Neuronal stem cell (in vitro differentiated cells): ENCODE data around the gene GNLY.

Experiments
- DNase-seq: peaks from one replicate; pipeline ENCODE4 v3.0.0-alpha.2; 2013; ENCODE audit warnings: low spot score
- H2AFZ ChIP-seq: one replicate; pipeline ENCODE4 v1.6.1; 2013; ENCODE audit warnings: mild to moderate bottlenecking, low read length, inconsistent platforms
- H2AK5ac ChIP-seq: 2 replicates; pipeline ENCODE4 v1.6.1; 2013; ENCODE audit warnings: low read depth, mild to moderate bottlenecking, inconsistent platforms, low read length, moderate library complexity, mixed read lengths
- H2BK120ac ChIP-seq: 2 replicates; pipeline ENCODE4 v1.6.1; 2013; ENCODE audit warnings: low read depth, mild to moderate bottlenecking, inconsistent platforms, low read length, moderate library complexity, mixed read lengths
- H2BK12ac ChIP-seq: one replicate; pipeline ENCODE4 v1.6.1; 2013; ENCODE audit warnings: low read length, inconsistent platforms
- H2BK15ac ChIP-seq: 2 replicates; pipeline ENCODE4 v1.6.1; 2013; ENCODE audit warnings: mild to moderate bottlenecking, low read length, inconsistent platforms, mixed read lengths
- H2BK5ac ChIP-seq: one replicate; pipeline ENCODE4 v1.6.1; 2013; ENCODE audit warnings: inconsistent platforms, mild to moderate bottlenecking, low read length, moderate library complexity
- H3K14ac ChIP-seq: one replicate; pipeline ENCODE4 v1.6.1; 2013; ENCODE audit warnings: low read length, inconsistent platforms
- H3K18ac ChIP-seq: 2 replicates; pipeline ENCODE4 v1.6.1; 2013; ENCODE audit warnings: low read length, inconsistent platforms
- H3K23ac ChIP-seq: 2 replicates; pipeline ENCODE4 v1.6.1; 2013; ENCODE audit warnings: low read depth, mild to moderate bottlenecking, mixed read lengths, low read length, inconsistent platforms; ENCODE audit not compliant: poor library complexity
- H3K27ac ChIP-seq: replicated peaks from 3 replicates; pipeline ENCODE4 v1.5.1; 2013; ENCODE audit warnings: low read length, inconsistent platforms
- H3K27me3 ChIP-seq, 3 experiments: 2 replicates each; pipeline ENCODE4 v1.6.1; 2013; ENCODE audit warnings: low read length in 3 of 3, mild to moderate bottlenecking in 2 of 3, inconsistent platforms in 1 of 3, low read depth in 1 of 3, mixed read lengths in 1 of 3, moderate library complexity in 1 of 3; ENCODE audit not compliant: control insufficient read depth in 3 of 3, insufficient read depth in 3 of 3
- H3K36me3 ChIP-seq, 2 donors: replicated peaks in 1 of 2; 2 replicates each; pipeline ENCODE4 v1.6.1; 2013; ENCODE audit warnings: low read length in 2 of 2; ENCODE audit not compliant: control insufficient read depth in 2 of 2, insufficient read depth in 2 of 2
- H3K4ac ChIP-seq: 2 replicates; pipeline ENCODE4 v1.6.1; 2013; ENCODE audit warnings: inconsistent platforms, mild to moderate bottlenecking, low read length, moderate library complexity
- H3K4me1 ChIP-seq, 2 donors: 1 replicate in 1 of 2; 2 replicates in 1 of 2; pipeline ENCODE4 v1.6.1; 2013; ENCODE audit warnings: low read length in 2 of 2, low read depth in 1 of 2; ENCODE audit not compliant: control insufficient read depth in 2 of 2, insufficient read depth in 1 of 2
- H3K4me2 ChIP-seq: one replicate; pipeline ENCODE4 v1.6.1; 2013; ENCODE audit warnings: mild to moderate bottlenecking, low read length, inconsistent platforms; ENCODE audit not compliant: insufficient read depth, poor library complexity, severe bottlenecking
- H3K4me3 ChIP-seq, 2 donors: 2 replicates each; pipeline ENCODE4 v1.5.1; 2013; ENCODE audit warnings: low read length in 2 of 2, mild to moderate bottlenecking in 2 of 2, inconsistent platforms in 1 of 2, moderate library complexity in 1 of 2
- H3K79me1 ChIP-seq: one replicate; pipeline ENCODE4 v1.6.1; 2013; ENCODE audit warnings: low read depth, mild to moderate bottlenecking, inconsistent platforms, low read length, moderate library complexity
- H3K9ac ChIP-seq: one replicate; pipeline ENCODE4 v1.6.1; 2013; ENCODE audit warnings: mild to moderate bottlenecking, low read depth, low read length, inconsistent platforms; ENCODE audit not compliant: poor library complexity
- H3K9me3 ChIP-seq, 2 donors: replicated peaks in 1 of 2; 2 replicates each; pipeline versions ENCODE3 to v1.6.1; 2013; ENCODE audit warnings: low read length in 2 of 2, mild to moderate bottlenecking in 2 of 2, inconsistent platforms in 1 of 2, low read depth in 1 of 2, mixed read lengths in 1 of 2, moderate library complexity in 1 of 2; ENCODE audit not compliant: control insufficient read depth in 2 of 2, insufficient read depth in 1 of 2
- H4K8ac ChIP-seq: one replicate; pipeline ENCODE4 v1.6.1; 2013; ENCODE audit warnings: low read depth, mild to moderate bottlenecking, inconsistent platforms, low read length, moderate library complexity
- H4K91ac ChIP-seq: one replicate; pipeline ENCODE4 v1.6.1; 2013; ENCODE audit warnings: low read length, low read depth, mild to moderate bottlenecking, inconsistent platforms; ENCODE audit not compliant: poor library complexity
- WGBS, 2 donors: extraction: QIAGEN DNeasy Blood & Tissue Kit; methylation state at CpG; one replicate each; pipeline ENCODE4 v1.1.7; 2013; ENCODE audit warnings: missing lambda C conversion rate in 2 of 2, mixed read lengths in 1 of 2; ENCODE audit not compliant: insufficient read length in 2 of 2, insufficient replicate concordance in 1 of 2; ENCODE audit errors: extremely low coverage in 2 of 2; 5-methylcytosine and 5-hydroxymethylcytosine counted together

Gene GNLY

GRCh38 chr2:85681372-85681763 is 12.8 kb upstream of the GNLY start:
- H4K91ac ChIP-seq, result no peak overlapping the region
- no CpG with 5 or more reads among the region's 5 CpGs for WGBS, 2 donors

GRCh38 chr2:85681776-85682175 is 12.4 kb upstream of the GNLY start:
- Histone ChIP-seq H2BK12ac (no peak overlapping the region), H3K4me2 (no peak overlapping the region), H3K36me3 (no peaks in the 10 kb centered on the region), H3K4me3 (no peak overlapping the region), H4K8ac (no peak overlapping the region), H2AFZ (no peak overlapping the region), H3K23ac (no peak overlapping the region), H2BK5ac (no peak overlapping the region), H3K27me3 (peaks cover 0 to 10% (median 0%) of the 10 kb centered on the region in 3 experiments), H3K27ac (no peak overlapping the region), H3K4me1 (no peaks in the 10 kb centered on the region), H4K91ac (no peak overlapping the region), H3K18ac (no peak overlapping the region), H3K9me3 (peaks cover 0 to 2% of the 10 kb centered on the region in 2 donors), H2AK5ac (no peak overlapping the region), H2BK15ac (no peak overlapping the region), H3K79me1 (no peaks in the 10 kb centered on the region), H2BK120ac (no peak overlapping the region), H3K9ac (no peak overlapping the region), H3K4ac (no peak overlapping the region), H3K14ac (no peak overlapping the region)
- DNase-seq, result no peak
- no CpG with 5 or more reads among the region's 1 CpG for WGBS, 2 donors

More at GRCh38 chr2:85681372-85681763, 12.8 kb upstream of the GNLY start:
- no peak overlapping the region for H4K8ac ChIP-seq
- no peak overlapping the region for H3K4me3 ChIP-seq
- peaks cover 0 to 10% (median 0%) of the 10 kb centered on the region in 3 experiments for H3K27me3 ChIP-seq
- H2BK5ac ChIP-seq, result no peak overlapping the region
- peaks cover 0 to 2% of the 10 kb centered on the region in 2 donors for H3K9me3 ChIP-seq
- H2BK120ac ChIP-seq, result no peak overlapping the region
- no peak overlapping the region for H3K18ac ChIP-seq
- H2AK5ac ChIP-seq, result no peak overlapping the region
- H3K27ac ChIP-seq, result no peak overlapping the region
- no peaks in the 10 kb centered on the region for H3K79me1 ChIP-seq
- no peak overlapping the region for H3K9ac ChIP-seq
- no peak overlapping the region for H3K23ac ChIP-seq
- no peaks in the 10 kb centered on the region for H3K36me3 ChIP-seq
- H2BK12ac ChIP-seq, result no peak overlapping the region
- no peak overlapping the region for H2BK15ac ChIP-seq
- no peak overlapping the region for H3K4me2 ChIP-seq
- H3K14ac ChIP-seq, result no peak overlapping the region
- DNase-seq, result no peak
- H3K4me1 ChIP-seq, result no peaks in the 10 kb centered on the region
- H3K4ac ChIP-seq, result no peak overlapping the region
- H2AFZ ChIP-seq, result no peak overlapping the region

- no peak overlapping the region for H3K9ac ChIP-seq
- H3K4me2 ChIP-seq, result no peak overlapping the region
- no CpG with 5 or more reads among the region's 5 CpGs for WGBS, 2 donors
- no peak overlapping the region for H3K23ac ChIP-seq
- no peak overlapping the region for H3K4ac ChIP-seq
- H3K4me1 ChIP-seq, result no peaks in the 10 kb centered on the region
- H2AK5ac ChIP-seq, result no peak overlapping the region
- peaks cover 0 to 2% of the 10 kb centered on the region in 2 donors for H3K9me3 ChIP-seq
- no peak overlapping the region for H3K27ac ChIP-seq
- no peak overlapping the region for H3K14ac ChIP-seq
- H2BK15ac ChIP-seq, result no peak overlapping the region
- DNase-seq, result no peak
- no peaks in the 10 kb centered on the region for H3K79me1 ChIP-seq
- H4K91ac ChIP-seq, result no peak overlapping the region
- no peak overlapping the region for H2BK5ac ChIP-seq
- no peak overlapping the region for H3K18ac ChIP-seq
- H3K36me3 ChIP-seq, result no peaks in the 10 kb centered on the region
- H3K4me3 ChIP-seq, result no peak overlapping the region
- H3K27me3 ChIP-seq, result peaks cover 0 to 10% (median 0%) of the 10 kb centered on the region in 3 experiments
- H2BK12ac ChIP-seq, result no peak overlapping the region
- H4K8ac ChIP-seq, result no peak overlapping the region
- H2BK120ac ChIP-seq, result no peak overlapping the region
- H2AFZ ChIP-seq, result no peak overlapping the region
Measured at GRCh38 chr2:85682378-85682777, 11.8 kb upstream of the GNLY start.

GRCh38 chr2:85684380-85684779 is 9.8 kb upstream of the GNLY start:
- no peak overlapping the region for H3K14ac ChIP-seq
- no peak overlapping the region for H3K4me2 ChIP-seq
- H3K36me3 ChIP-seq, result no peaks in the 10 kb centered on the region
- no peak overlapping the region for H3K27ac ChIP-seq
- no peak overlapping the region for H2BK15ac ChIP-seq
- no peak overlapping the region for H3K4me3 ChIP-seq
- peaks cover 0 to 10% (median 0%) of the 10 kb centered on the region in 3 experiments for H3K27me3 ChIP-seq
- no peak overlapping the region for H2BK120ac ChIP-seq
- no CpG with 5 or more reads among the region's 4 CpGs for WGBS, 2 donors
- H3K4ac ChIP-seq, result no peak overlapping the region
- H2AFZ ChIP-seq, result no peak overlapping the region
- no peak overlapping the region for H4K91ac ChIP-seq
- no peak overlapping the region for H2AK5ac ChIP-seq
- H3K23ac ChIP-seq, result no peak overlapping the region
- H3K9ac ChIP-seq, result peak overlapping the region; percentile 63
- H4K8ac ChIP-seq, result no peak overlapping the region
- H2BK12ac ChIP-seq, result no peak overlapping the region
- no peaks in the 10 kb centered on the region for H3K79me1 ChIP-seq
- H3K9me3 ChIP-seq, result peaks cover 0 to 2% of the 10 kb centered on the region in 2 donors
- H2BK5ac ChIP-seq, result no peak overlapping the region
- no peaks in the 10 kb centered on the region for H3K4me1 ChIP-seq
- no peak overlapping the region for H3K18ac ChIP-seq
- no peak for DNase-seq
